Measurements from ENCODE around the gene TMEM86B.
"Not testable (repeated sequence)": the region's sequence is repeated elsewhere in the genome, so short reads cannot be mapped to it uniquely, and the experiment has no call there.

Gene TMEM86B

GRCh38 chr19:55226788-55227187 is 1.8 kb downstream of the TMEM86B start:
- no peaks in the 10 kb centered on the region for H3K9me2 ChIP-seq (ENCODE audit: low read depth, low read length)
- H3K27ac ChIP-seq (ENCODE audit: low read depth, low read length, poor library complexity, severe bottlenecking) = no peak overlapping the region
- H3K4me1 ChIP-seq (ENCODE audit: insufficient read depth, low read length, severe bottlenecking) = no peaks in the 10 kb centered on the region
- peaks cover 87% of the 10 kb centered on the region for H3K36me3 ChIP-seq (ENCODE audit: insufficient read depth, low read length)
- TF ChIP-seq CTCF (IDR thresholded peaks at IDR 0.05; ENCODE audit: low read length) = no peak
- no peak for TF ChIP-seq EZH2 (IDR thresholded peaks at IDR 0.05; ENCODE audit: borderline replicate concordance, low read length)
- H3K4me2 ChIP-seq (ENCODE audit: low read length) = no peak overlapping the region
- H3K79me2 ChIP-seq (ENCODE audit: insufficient read depth, low read length) = no peaks in the 10 kb centered on the region
- no peaks in the 10 kb centered on the region for H3K9me3 ChIP-seq (ENCODE audit: low read length)
- H4K20me1 ChIP-seq (ENCODE audit: insufficient read depth, low read length) = no peaks in the 10 kb centered on the region
- H2AFZ ChIP-seq (ENCODE audit: low read length) = no peak overlapping the region
- H3K9ac ChIP-seq (ENCODE audit: low read length) = no peak overlapping the region
- no peaks in the 10 kb centered on the region for H3K27me3 ChIP-seq (ENCODE audit: insufficient read depth, low read length)
- H3K4me3 ChIP-seq (ENCODE audit: low read depth, low read length, poor library complexity, severe bottlenecking) = no peak overlapping the region
- H3F3A ChIP-seq (ENCODE audit: insufficient read depth, low read length) = no peaks in the 10 kb centered on the region

- no peak overlapping the region for H3K27ac ChIP-seq (ENCODE audit: low read depth, low read length, poor library complexity, severe bottlenecking)
- H3K9ac ChIP-seq (ENCODE audit: low read length) = no peak overlapping the region
- H3F3A ChIP-seq (ENCODE audit: insufficient read depth, low read length) = 0 out of 2 replicates have a peak, but pooled peaks cover 3% of the 10 kb centered on the region
- H3K9me2 ChIP-seq (ENCODE audit: low read depth, low read length) = no peaks in the 10 kb centered on the region
- no peaks in the 10 kb centered on the region for H3K79me2 ChIP-seq (ENCODE audit: insufficient read depth, low read length)
- no peak overlapping the region for H3K4me3 ChIP-seq (ENCODE audit: low read depth, low read length, poor library complexity, severe bottlenecking)
- H3K36me3 ChIP-seq (ENCODE audit: insufficient read depth, low read length) = peaks cover 86% of the 10 kb centered on the region
- H3K9me3 ChIP-seq (ENCODE audit: low read length) = no peaks in the 10 kb centered on the region
- H4K20me1 ChIP-seq (ENCODE audit: insufficient read depth, low read length) = no peaks in the 10 kb centered on the region
- H3K27me3 ChIP-seq (ENCODE audit: insufficient read depth, low read length) = no peaks in the 10 kb centered on the region
- TF ChIP-seq EZH2 (IDR thresholded peaks at IDR 0.05; ENCODE audit: borderline replicate concordance, low read length) (no peak), CTCF (IDR thresholded peaks at IDR 0.05; ENCODE audit: low read length) (no peak)
- no peak overlapping the region for H2AFZ ChIP-seq (ENCODE audit: low read length)
- H3K4me2 ChIP-seq (ENCODE audit: low read length) = no peak overlapping the region
- no peaks in the 10 kb centered on the region for H3K4me1 ChIP-seq (ENCODE audit: insufficient read depth, low read length, severe bottlenecking)
These were observed 2.3 kb downstream of the TMEM86B start for GRCh38 chr19:55226273-55226672.

- no peak overlapping the region for H3K4me3 ChIP-seq (ENCODE audit: low read depth, low read length, poor library complexity, severe bottlenecking)
These were observed 3.1 kb downstream of the TMEM86B start for GRCh38 chr19:55225415-55225958.

GRCh38 chr19:55224679-55225414 is 3.7 kb downstream of the TMEM86B start:
- H3K9ac ChIP-seq (ENCODE audit: low read length); H3K79me2 ChIP-seq (ENCODE audit: insufficient read depth, low read length); H3K4me1 ChIP-seq (ENCODE audit: insufficient read depth, low read length, severe bottlenecking); H3K27ac ChIP-seq (ENCODE audit: low read depth, low read length, poor library complexity, severe bottlenecking); H3K9me3 ChIP-seq (ENCODE audit: low read length); H3K9me2 ChIP-seq (ENCODE audit: low read depth, low read length); H4K20me1 ChIP-seq (ENCODE audit: insufficient read depth, low read length); H3K4me3 ChIP-seq (ENCODE audit: low read depth, low read length, poor library complexity, severe bottlenecking); H3K27me3 ChIP-seq (ENCODE audit: insufficient read depth, low read length); H2AFZ ChIP-seq (ENCODE audit: low read length); H3K4me2 ChIP-seq (ENCODE audit: low read length); H3F3A ChIP-seq (ENCODE audit: insufficient read depth, low read length): not testable (repeated sequence)
- peaks cover 87% of the 10 kb centered on the region for H3K36me3 ChIP-seq (ENCODE audit: insufficient read depth, low read length)

More at GRCh38 chr19:55225415-55225958, 3.1 kb downstream of the TMEM86B start:
- no peak overlapping the region for H3K27ac ChIP-seq (ENCODE audit: low read depth, low read length, poor library complexity, severe bottlenecking)
- H3F3A ChIP-seq (ENCODE audit: insufficient read depth, low read length) = 0 out of 2 replicates have a peak, but pooled peaks cover 4% of the 10 kb centered on the region
- 0 out of 2 replicates have a peak, but pooled peaks cover 2% of the 10 kb centered on the region for H3K9me3 ChIP-seq (ENCODE audit: low read length)
- no peaks in the 10 kb centered on the region for H3K79me2 ChIP-seq (ENCODE audit: insufficient read depth, low read length)
- no peak overlapping the region for H2AFZ ChIP-seq (ENCODE audit: low read length)
- no peaks in the 10 kb centered on the region for H3K9me2 ChIP-seq (ENCODE audit: low read depth, low read length)
- H3K36me3 ChIP-seq (ENCODE audit: insufficient read depth, low read length) = peaks cover 87% of the 10 kb centered on the region
- TF ChIP-seq CTCF (IDR thresholded peaks at IDR 0.05; ENCODE audit: low read length) = no peak
- TF ChIP-seq EZH2 (IDR thresholded peaks at IDR 0.05; ENCODE audit: borderline replicate concordance, low read length) = no peak
- H4K20me1 ChIP-seq (ENCODE audit: insufficient read depth, low read length) = no peaks in the 10 kb centered on the region
- H3K27me3 ChIP-seq (ENCODE audit: insufficient read depth, low read length) = no peaks in the 10 kb centered on the region
- no peak overlapping the region for H3K9ac ChIP-seq (ENCODE audit: low read length)
- no peaks in the 10 kb centered on the region for H3K4me1 ChIP-seq (ENCODE audit: insufficient read depth, low read length, severe bottlenecking)
- H3K4me2 ChIP-seq (ENCODE audit: low read length) = no peak overlapping the region
